Activated T-cell treated with anti-CD3 and anti-CD28 coated beads, Interleukin-2, amount 50 U/mL, for 4 hours (primary cell): ENCODE data around the gene COL9A3. TPM values are rescaled to one million over a fixed set of nuclear protein-coding genes. Genes with fewer than 3 reads are reported as not detected.

Experiments
- ATAC-seq, 2 donors: fragments of 200-7000 bp; cut with Tn5 transposase; one replicate each; pipeline ENCODE4 v1.10.0; 2021
- DNase-seq: peaks from one replicate; pipeline ENCODE4 v3.0.0-alpha.2; 2020
- H3K27me3 Mint-ChIP-seq: one replicate; pipeline ENCODE4 v1.8.0; 2021; ENCODE audit warnings: low read depth, mixed read lengths
- H3K36me3 Mint-ChIP-seq: one replicate; pipeline ENCODE4 v1.8.0; 2022; ENCODE audit warnings: mixed read lengths; ENCODE audit not compliant: insufficient read depth
- H3K4me1 Mint-ChIP-seq: one replicate; pipeline ENCODE4 v1.8.0; 2021; ENCODE audit warnings: low read depth, mixed read lengths
- H3K4me3 Mint-ChIP-seq: one replicate; pipeline ENCODE4 v1.8.0; 2021; ENCODE audit warnings: mild to moderate bottlenecking, moderate library complexity, mixed read lengths
- H3K9me3 Mint-ChIP-seq: one replicate; pipeline ENCODE4 v1.8.0; 2021; ENCODE audit warnings: mixed read lengths
- total RNA-seq, 3 donors: library from RNA; stranded (reverse); gene quantifications; one replicate each; pipeline ENCODE4 v1.2.1, GENCODE V29; 2021

COL9A3 gene
- total RNA-seq, 3 donors from 2014 or later: 0.10 to 0.33 (median 0.21) TPM

DNA sequence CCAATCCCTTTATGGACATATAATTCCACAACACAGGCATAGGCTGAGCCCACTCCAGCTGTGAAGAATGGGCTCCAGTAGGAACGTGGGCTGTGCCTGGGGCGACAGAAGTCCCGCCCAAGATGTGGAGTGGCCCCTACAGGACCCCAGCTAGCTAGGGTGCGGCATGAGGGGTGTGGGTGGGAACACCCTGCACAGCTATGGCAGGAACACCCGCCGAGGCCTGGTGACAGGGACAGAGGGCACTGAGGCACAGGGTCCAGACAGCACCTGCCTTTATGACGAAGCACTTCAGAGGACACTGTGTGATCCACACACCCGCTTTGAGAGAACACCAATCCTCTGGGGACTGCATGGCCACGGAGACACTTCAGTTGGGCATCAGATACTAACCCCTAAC lies 73.0 kb downstream of the COL9A3 start:
- Mint-ChIP-seq H3K4me3 (no peak overlapping the region), H3K36me3 (peaks cover 39% of the 10 kb centered on the region), H3K4me1 (peaks cover 30% of the 10 kb centered on the region), H3K9me3 (no peaks in the 10 kb centered on the region), H3K27me3 (no peaks in the 10 kb centered on the region)
- DNase-seq: no peak
- ATAC-seq: no peak

DNA sequence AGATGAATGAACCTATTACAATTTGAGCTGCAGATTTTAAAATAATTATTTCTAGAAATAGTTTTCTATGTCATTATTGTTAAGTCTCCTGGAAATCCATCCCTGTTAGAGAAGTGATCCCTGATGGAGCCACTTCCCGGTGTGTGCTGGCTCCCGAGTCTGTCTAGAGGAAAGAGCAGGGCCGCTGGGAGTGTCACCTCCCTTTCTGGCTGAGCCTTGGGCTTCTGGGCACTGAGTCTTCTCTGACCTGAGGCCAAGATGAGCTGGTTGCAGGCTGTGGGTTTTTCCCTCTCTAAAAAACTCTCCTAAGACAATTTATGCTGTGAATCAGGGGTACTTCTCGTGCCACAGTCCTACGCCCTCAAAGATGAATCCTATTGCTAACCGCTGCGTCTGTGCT lies 73.6 kb downstream of the COL9A3 start:
- Mint-ChIP-seq H3K9me3 (no peaks in the 10 kb centered on the region), H3K4me1 (peaks cover 30% of the 10 kb centered on the region), H3K4me3 (no peak overlapping the region)

More for the DNA sequence above, 73.6 kb downstream of the COL9A3 start:
- peaks cover 43% of the 10 kb centered on the region for H3K36me3 Mint-ChIP-seq
- DNase-seq: no peak
- H3K27me3 Mint-ChIP-seq: no peaks in the 10 kb centered on the region
- ATAC-seq: no peak

Other genes with a start within 250 kb of the COL9A3 start
- 10 to 100 TPM; 36.5 to 49.3 (median 48.2) TPM for gene SLCO4A1, start 174.5 kb upstream of the COL9A3 start, total RNA-seq
- gene NTSR1, start 108.2 kb upstream of the COL9A3 start, total RNA-seq: under 1 TPM in 1 of 3 donors, not detected in 2; 0.08 TPM
- gene MRGBP, start 20.6 kb upstream of the COL9A3 start, total RNA-seq: 10 to 100 TPM; 14.5 to 18.3 (median 18.1) TPM
- 10 to 100 TPM; 45.8 to 57.9 (median 53.9) TPM for gene OGFR, start 12.2 kb upstream of the COL9A3 start, total RNA-seq
- gene TCFL5, start 44.8 kb downstream of the COL9A3 start, total RNA-seq: 1 to 10 TPM; 4.4 to 4.9 (median 4.5) TPM
- 10 to 100 TPM; 44.9 to 49.9 (median 47.4) TPM for gene DIDO1, start 109.5 kb downstream of the COL9A3 start, total RNA-seq
- gene GID8, start 121.1 kb downstream of the COL9A3 start, total RNA-seq: 10 to 100 TPM; 42.7 to 52.9 (median 47.4) TPM
- gene SLC17A9, start 135.7 kb downstream of the COL9A3 start, total RNA-seq: 10 to 100 TPM in 2 of 3 donors, 1 to 10 TPM in 1; 6.8 to 16.1 (median 13.3) TPM
- not detected for gene BHLHE23, start 189.9 kb downstream of the COL9A3 start, total RNA-seq